ENCODE measurements around the gene PCDH10.

DNA sequence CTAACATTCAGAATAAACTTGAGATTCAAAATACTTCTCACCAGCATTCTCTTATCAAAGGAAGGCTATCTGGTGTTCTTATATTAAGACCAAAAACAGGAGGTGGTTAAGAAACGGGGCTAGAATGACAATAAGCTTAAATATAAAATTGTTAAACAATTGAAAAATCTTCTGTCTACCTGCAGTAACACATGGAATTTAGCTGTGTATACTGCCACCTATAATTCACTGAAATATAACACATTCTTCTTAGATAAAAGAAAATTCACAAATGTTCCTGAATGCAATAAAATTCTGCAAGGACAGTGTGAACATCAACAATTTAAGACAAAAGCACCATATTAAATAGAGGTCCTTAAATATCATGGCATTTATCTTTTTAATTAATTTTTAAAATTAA lies 11.5 kb upstream of the PCDH10 start:
- TF ChIP-seq, protein P1, sequence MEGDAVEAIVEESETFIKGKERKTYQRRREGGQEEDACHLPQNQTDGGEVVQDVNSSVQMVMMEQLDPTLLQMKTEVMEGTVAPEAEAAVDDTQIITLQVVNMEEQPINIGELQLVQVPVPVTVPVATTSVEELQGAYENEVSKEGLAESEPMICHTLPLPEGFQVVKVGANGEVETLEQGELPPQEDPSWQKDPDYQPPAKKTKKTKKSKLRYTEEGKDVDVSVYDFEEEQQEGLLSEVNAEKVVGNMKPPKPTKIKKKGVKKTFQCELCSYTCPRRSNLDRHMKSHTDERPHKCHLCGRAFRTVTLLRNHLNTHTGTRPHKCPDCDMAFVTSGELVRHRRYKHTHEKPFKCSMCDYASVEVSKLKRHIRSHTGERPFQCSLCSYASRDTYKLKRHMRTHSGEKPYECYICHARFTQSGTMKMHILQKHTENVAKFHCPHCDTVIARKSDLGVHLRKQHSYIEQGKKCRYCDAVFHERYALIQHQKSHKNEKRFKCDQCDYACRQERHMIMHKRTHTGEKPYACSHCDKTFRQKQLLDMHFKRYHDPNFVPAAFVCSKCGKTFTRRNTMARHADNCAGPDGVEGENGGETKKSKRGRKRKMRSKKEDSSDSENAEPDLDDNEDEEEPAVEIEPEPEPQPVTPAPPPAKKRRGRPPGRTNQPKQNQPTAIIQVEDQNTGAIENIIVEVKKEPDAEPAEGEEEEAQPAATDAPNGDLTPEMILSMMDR (IDR thresholded peaks at IDR 0.05; ENCODE audit: extremely low read depth in 1 of 2, insufficient read depth in 1 of 2, low read depth in 1 of 2, low read length in 2 of 2) = no peak
- TF ChIP-seq POLR2A (IDR thresholded peaks at IDR 0.05; ENCODE audit: low read depth, low read length) (no peak), EZH2 (IDR thresholded peaks at IDR 0.05; ENCODE audit: borderline replicate concordance, low read depth, low read length, severe bottlenecking) (no peak), JUN (IDR thresholded peaks at IDR 0.05; ENCODE audit: borderline replicate concordance, insufficient read depth, insufficient read length, low read depth) (no peak)

Measured in endothelial cell of umbilical vein (primary cell).